Measurements from ENCODE around the gene FHIT. TPM values are rescaled to one million over a fixed set of nuclear protein-coding genes. Genes with fewer than 3 reads are reported as not detected.

FHIT gene
- total RNA-seq, 4 donors from 2014 or later: 3.5 to 17.0 (median 16.7) TPM

DNA sequence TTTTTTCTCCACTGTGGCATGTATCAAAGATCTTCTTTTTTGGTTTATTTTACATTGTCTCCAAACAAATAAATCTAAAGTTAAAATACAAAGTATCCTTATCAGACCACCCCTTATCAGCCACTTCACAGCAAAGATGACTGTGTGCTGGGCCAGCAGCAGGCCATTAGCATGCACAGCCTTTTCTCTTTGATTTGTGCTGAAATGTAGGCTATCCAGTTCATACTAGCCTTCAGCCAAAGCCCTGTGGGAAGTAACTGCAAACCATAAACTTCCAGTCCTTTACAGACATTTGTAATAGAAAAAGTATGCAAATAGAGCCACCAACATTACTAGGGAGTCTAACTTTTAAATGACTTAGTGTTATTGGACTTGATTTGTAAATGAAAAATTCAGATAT is 816.3 kb downstream of the FHIT start:
- no peak for DNase-seq

GRCh38 chr3:60434323-60434722 is 816.9 kb downstream of the FHIT start:
- Histone ChIP-seq H3K4me1 (no peaks in the 10 kb centered on the region), H3K36me3 (no peaks in the 10 kb centered on the region), H3K27ac (no peak overlapping the region), H3K4me3 (no peak overlapping the region), H3K27me3 (no peaks in the 10 kb centered on the region), H3K9me3 (no peaks in the 10 kb centered on the region)
- no peak for DNase-seq
- TF ChIP-seq POLR2A (IDR thresholded peaks at IDR 0.05): no peak
- TF ChIP-seq, protein P1, sequence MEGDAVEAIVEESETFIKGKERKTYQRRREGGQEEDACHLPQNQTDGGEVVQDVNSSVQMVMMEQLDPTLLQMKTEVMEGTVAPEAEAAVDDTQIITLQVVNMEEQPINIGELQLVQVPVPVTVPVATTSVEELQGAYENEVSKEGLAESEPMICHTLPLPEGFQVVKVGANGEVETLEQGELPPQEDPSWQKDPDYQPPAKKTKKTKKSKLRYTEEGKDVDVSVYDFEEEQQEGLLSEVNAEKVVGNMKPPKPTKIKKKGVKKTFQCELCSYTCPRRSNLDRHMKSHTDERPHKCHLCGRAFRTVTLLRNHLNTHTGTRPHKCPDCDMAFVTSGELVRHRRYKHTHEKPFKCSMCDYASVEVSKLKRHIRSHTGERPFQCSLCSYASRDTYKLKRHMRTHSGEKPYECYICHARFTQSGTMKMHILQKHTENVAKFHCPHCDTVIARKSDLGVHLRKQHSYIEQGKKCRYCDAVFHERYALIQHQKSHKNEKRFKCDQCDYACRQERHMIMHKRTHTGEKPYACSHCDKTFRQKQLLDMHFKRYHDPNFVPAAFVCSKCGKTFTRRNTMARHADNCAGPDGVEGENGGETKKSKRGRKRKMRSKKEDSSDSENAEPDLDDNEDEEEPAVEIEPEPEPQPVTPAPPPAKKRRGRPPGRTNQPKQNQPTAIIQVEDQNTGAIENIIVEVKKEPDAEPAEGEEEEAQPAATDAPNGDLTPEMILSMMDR (IDR thresholded peaks at IDR 0.05): no peak

More for the DNA sequence above, 816.3 kb downstream of the FHIT start:
- H3K4me1 ChIP-seq: no peaks in the 10 kb centered on the region
- no peaks in the 10 kb centered on the region for H3K27me3 ChIP-seq
- no peak for TF ChIP-seq POLR2A (IDR thresholded peaks at IDR 0.05)
- TF ChIP-seq, protein P1 (IDR thresholded peaks at IDR 0.05): no peak
- H3K36me3 ChIP-seq: no peaks in the 10 kb centered on the region
- no peak overlapping the region for H3K27ac ChIP-seq
- H3K9me3 ChIP-seq: no peaks in the 10 kb centered on the region
- no peak overlapping the region for H3K4me3 ChIP-seq

- H3K9me3 ChIP-seq: no peaks in the 10 kb centered on the region
- no peak overlapping the region for H3K27ac ChIP-seq
- no peaks in the 10 kb centered on the region for H3K4me1 ChIP-seq
- no peaks in the 10 kb centered on the region for H3K36me3 ChIP-seq
- no peak for DNase-seq
- TF ChIP-seq POLR2A (IDR thresholded peaks at IDR 0.05): no peak
- TF ChIP-seq, protein P1 (IDR thresholded peaks at IDR 0.05): no peak
- no peaks in the 10 kb centered on the region for H3K27me3 ChIP-seq
- H3K4me3 ChIP-seq: no peak overlapping the region
These were observed 819.7 kb downstream of the FHIT start for GRCh38 chr3:60431599-60431958.

GRCh38 chr3:60430205-60430604 is 821.0 kb downstream of the FHIT start:
- Histone ChIP-seq H3K36me3 (no peaks in the 10 kb centered on the region), H3K4me3 (no peak overlapping the region), H3K4me1 (no peaks in the 10 kb centered on the region), H3K9me3 (no peaks in the 10 kb centered on the region), H3K27me3 (no peaks in the 10 kb centered on the region), H3K27ac (no peak overlapping the region)
- no peak for DNase-seq
- TF ChIP-seq, protein P1 (IDR thresholded peaks at IDR 0.05): no peak
- no peak for TF ChIP-seq POLR2A (IDR thresholded peaks at IDR 0.05)

GRCh38 chr3:60427109-60427508 is 824.1 kb downstream of the FHIT start:
- no peak for TF ChIP-seq POLR2A (IDR thresholded peaks at IDR 0.05)
- TF ChIP-seq, protein P1 (IDR thresholded peaks at IDR 0.05): no peak
- Histone ChIP-seq H3K4me1 (no peaks in the 10 kb centered on the region), H3K27me3 (no peaks in the 10 kb centered on the region), H3K36me3 (no peaks in the 10 kb centered on the region), H3K9me3 (no peaks in the 10 kb centered on the region), H3K4me3 (no peak overlapping the region), H3K27ac (no peak overlapping the region)
- no peak for DNase-seq

- no peaks in the 10 kb centered on the region for H3K27me3 ChIP-seq
- H3K9me3 ChIP-seq: no peaks in the 10 kb centered on the region
- no peaks in the 10 kb centered on the region for H3K4me1 ChIP-seq
- no peak for DNase-seq
- no peak overlapping the region for H3K27ac ChIP-seq
- H3K4me3 ChIP-seq: no peak overlapping the region
- no peaks in the 10 kb centered on the region for H3K36me3 ChIP-seq
- TF ChIP-seq POLR2A (IDR thresholded peaks at IDR 0.05): no peak
- TF ChIP-seq, protein P1 (IDR thresholded peaks at IDR 0.05): no peak
These were observed 826.3 kb downstream of the FHIT start for GRCh38 chr3:60424942-60425341.

Data from Peyer's patch (tissue), 4 donors.